NCI-H226 (cell line): Measurements from ENCODE around the gene NFIA.

ENCODE experiments used
- DNase-seq: peaks from one replicate; pipeline ENCODE4 v3.0.0-alpha.2; 2015

NFIA gene

GRCh38 chr1:61082311-61083012, at the start of gene NFIA:
Gene NFIA (plus strand): TSS chr1:61082561.
- peak; percentile 58 for DNase-seq

- DNase-seq: no peak
Observed at GRCh38 chr1:61035880-61036279, 46.5 kb upstream of the NFIA start.

- no peak for DNase-seq
Observed at GRCh38 chr1:61042466-61043009, 39.8 kb upstream of the NFIA start.

GRCh38 chr1:61043010-61043820, 39.1 kb upstream of the NFIA start:
- peak; percentile 47 for DNase-seq

- no peak for DNase-seq
Observed at GRCh38 chr1:61046434-61046833, 35.9 kb upstream of the NFIA start.

GRCh38 chr1:61047061-61047460, 35.3 kb upstream of the NFIA start:
- no peak for DNase-seq

- peak; percentile 79 for DNase-seq
Observed at GRCh38 chr1:61049850-61050540, 32.4 kb upstream of the NFIA start.

GRCh38 chr1:61050541-61051442, 31.6 kb upstream of the NFIA start:
- no peak for DNase-seq

GRCh38 chr1:61051443-61051718, 31.0 kb upstream of the NFIA start:
- DNase-seq: no peak

GRCh38 chr1:61051719-61052394, 30.5 kb upstream of the NFIA start:
- no peak for DNase-seq

GRCh38 chr1:61052395-61053225, 29.8 kb upstream of the NFIA start:
- no peak for DNase-seq

- DNase-seq: no peak
Observed at GRCh38 chr1:61053226-61053711, 29.1 kb upstream of the NFIA start.

GRCh38 chr1:61053712-61054600, 28.4 kb upstream of the NFIA start:
- no peak for DNase-seq

- no peak for DNase-seq
Observed at GRCh38 chr1:61054601-61054993, 27.8 kb upstream of the NFIA start.

- DNase-seq: no peak
Observed at GRCh38 chr1:61055110-61055614, 27.2 kb upstream of the NFIA start.

- DNase-seq: no peak
Observed at GRCh38 chr1:61056196-61056572, 26.2 kb upstream of the NFIA start.

GRCh38 chr1:61056573-61057439, 25.6 kb upstream of the NFIA start:
- no peak for DNase-seq

GRCh38 chr1:61058483-61059245, 23.7 kb upstream of the NFIA start:
- peak; percentile 40 for DNase-seq
